B cell (primary cell): Measurements from ENCODE around the gene RBMS3.

Source experiments
- EZH2 ChIP-seq: IDR thresholded peaks from 2 replicates; pipeline ENCODE4 v1.6.1; 2012; ENCODE audit warnings: borderline replicate concordance, low read depth, mild to moderate bottlenecking, moderate library complexity, low read length; ENCODE audit not compliant: insufficient read depth, poor library complexity, severe bottlenecking
- TF ChIP-seq, protein P1 (sequence below): fragments of 200-600 bp; IDR thresholded peaks from one replicate; pipeline ENCODE4 v1.8.0; 2022; ENCODE audit warnings: antibody characterized with exemption, mild to moderate bottlenecking

DNA sequence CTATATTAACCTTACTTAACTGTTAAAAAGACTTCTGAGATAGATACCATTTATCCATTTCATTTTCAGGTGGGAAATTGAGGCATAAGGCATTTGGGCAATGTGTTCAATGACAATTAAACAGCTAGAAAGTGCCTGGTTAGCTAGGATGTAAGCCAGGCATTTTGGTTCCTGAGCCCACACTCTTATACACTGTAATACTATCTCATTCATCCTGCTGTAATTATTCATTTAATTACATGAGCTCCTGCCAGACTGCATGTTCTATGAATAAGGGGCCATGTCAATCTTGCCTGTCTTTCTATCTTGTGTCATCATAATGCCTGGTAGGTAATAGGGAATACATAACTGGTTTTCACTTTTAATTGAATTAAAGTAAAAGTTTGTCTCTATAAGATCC, 74.0 kb downstream of the RBMS3 start:
- no peak for TF ChIP-seq EZH2
- TF ChIP-seq, protein P1, sequence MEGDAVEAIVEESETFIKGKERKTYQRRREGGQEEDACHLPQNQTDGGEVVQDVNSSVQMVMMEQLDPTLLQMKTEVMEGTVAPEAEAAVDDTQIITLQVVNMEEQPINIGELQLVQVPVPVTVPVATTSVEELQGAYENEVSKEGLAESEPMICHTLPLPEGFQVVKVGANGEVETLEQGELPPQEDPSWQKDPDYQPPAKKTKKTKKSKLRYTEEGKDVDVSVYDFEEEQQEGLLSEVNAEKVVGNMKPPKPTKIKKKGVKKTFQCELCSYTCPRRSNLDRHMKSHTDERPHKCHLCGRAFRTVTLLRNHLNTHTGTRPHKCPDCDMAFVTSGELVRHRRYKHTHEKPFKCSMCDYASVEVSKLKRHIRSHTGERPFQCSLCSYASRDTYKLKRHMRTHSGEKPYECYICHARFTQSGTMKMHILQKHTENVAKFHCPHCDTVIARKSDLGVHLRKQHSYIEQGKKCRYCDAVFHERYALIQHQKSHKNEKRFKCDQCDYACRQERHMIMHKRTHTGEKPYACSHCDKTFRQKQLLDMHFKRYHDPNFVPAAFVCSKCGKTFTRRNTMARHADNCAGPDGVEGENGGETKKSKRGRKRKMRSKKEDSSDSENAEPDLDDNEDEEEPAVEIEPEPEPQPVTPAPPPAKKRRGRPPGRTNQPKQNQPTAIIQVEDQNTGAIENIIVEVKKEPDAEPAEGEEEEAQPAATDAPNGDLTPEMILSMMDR, result no peak
